HEK293 (cell line): ENCODE data around the gene DACT1.

Experiments used
- KLF16 ChIP-seq: fragments of 450-650 bp; formaldehyde crosslinking; IDR thresholded peaks from 2 replicates; pipeline ENCODE4 v1.5.1; 2017; ENCODE audit warnings: missing biosample characterization, missing genetic modification characterization
- KLF7 ChIP-seq: fragments of 450-650 bp; formaldehyde crosslinking; IDR thresholded peaks from 2 replicates; pipeline ENCODE4 v1.5.1; 2016; ENCODE audit warnings: missing biosample characterization, missing genetic modification characterization, borderline replicate concordance
- KLF9 ChIP-seq: fragments of 450-650 bp; formaldehyde crosslinking; IDR thresholded peaks from 2 replicates; pipeline ENCODE4 v1.5.1; 2016; ENCODE audit warnings: missing biosample characterization, missing genetic modification characterization, low read depth
- MYNN ChIP-seq: fragments of 450-650 bp; formaldehyde crosslinking; IDR thresholded peaks from 2 replicates; pipeline ENCODE4 v1.5.1; 2016; ENCODE audit warnings: missing biosample characterization, missing genetic modification characterization, borderline replicate concordance
- MZF1 ChIP-seq: fragments of 450-650 bp; formaldehyde crosslinking; IDR thresholded peaks from 2 replicates; pipeline ENCODE4 v1.5.1; 2017; ENCODE audit warnings: missing biosample characterization, missing genetic modification characterization, borderline replicate concordance
- PRDM1 ChIP-seq: fragments of 450-650 bp; formaldehyde crosslinking; IDR thresholded peaks from 2 replicates; pipeline ENCODE4; 2016; ENCODE audit warnings: missing biosample characterization, missing genetic modification characterization
- WT1 ChIP-seq: fragments of 450-650 bp; formaldehyde crosslinking; IDR thresholded peaks from 2 replicates; pipeline ENCODE4 v1.5.1; 2016; ENCODE audit warnings: missing biosample characterization, missing genetic modification characterization
- ZBTB17 ChIP-seq: fragments of 450-650 bp; formaldehyde crosslinking; IDR thresholded peaks from 2 replicates; pipeline ENCODE4 v1.5.1; 2016; ENCODE audit warnings: missing biosample characterization, missing genetic modification characterization
- ZBTB48 ChIP-seq: fragments of 450-650 bp; formaldehyde crosslinking; IDR thresholded peaks from 2 replicates; pipeline ENCODE4 v1.5.1; 2016; ENCODE audit warnings: missing biosample characterization, missing genetic modification characterization
- ZEB2 ChIP-seq: fragments of 450-650 bp; formaldehyde crosslinking; IDR thresholded peaks from 2 replicates; pipeline ENCODE4 v1.5.1; 2016; ENCODE audit warnings: missing biosample characterization, missing genetic modification characterization
- ZFP69B ChIP-seq: fragments of 450-650 bp; formaldehyde crosslinking; IDR thresholded peaks from 2 replicates; pipeline ENCODE4 v1.5.1; 2016; ENCODE audit warnings: missing biosample characterization, missing genetic modification characterization
- ZIC2 ChIP-seq: fragments of 450-650 bp; formaldehyde crosslinking; IDR thresholded peaks from 2 replicates; pipeline ENCODE4 v1.5.1; 2016; ENCODE audit warnings: missing biosample characterization, missing genetic modification characterization
- ZNF133 ChIP-seq: fragments of 450-650 bp; formaldehyde crosslinking; IDR thresholded peaks from 2 replicates; pipeline ENCODE4 v1.5.1; 2016; ENCODE audit warnings: missing biosample characterization, missing genetic modification characterization
- ZNF138 ChIP-seq: fragments of 450-650 bp; formaldehyde crosslinking; IDR thresholded peaks from 2 replicates; pipeline ENCODE4 v1.5.1; 2016; ENCODE audit warnings: missing biosample characterization, missing genetic modification characterization, borderline replicate concordance
- ZNF16 ChIP-seq: fragments of 450-650 bp; formaldehyde crosslinking; IDR thresholded peaks from 2 replicates; pipeline ENCODE4 v1.5.1; 2016; ENCODE audit warnings: low read depth, missing biosample characterization, missing genetic modification characterization
- ZNF174 ChIP-seq: fragments of 450-650 bp; formaldehyde crosslinking; IDR thresholded peaks from 2 replicates; pipeline ENCODE4 v1.5.0; 2017; ENCODE audit warnings: missing biosample characterization, mild to moderate bottlenecking, missing genetic modification characterization
- ZNF184 ChIP-seq: fragments of 450-650 bp; IDR thresholded peaks from 2 replicates; pipeline ENCODE4 v1.5.1; 2018; ENCODE audit warnings: missing biosample characterization, mild to moderate bottlenecking, missing genetic modification characterization
- ZNF2 ChIP-seq: fragments of 450-650 bp; formaldehyde crosslinking; IDR thresholded peaks from 2 replicates; pipeline ENCODE4 v1.5.1; 2016; ENCODE audit warnings: missing biosample characterization, missing genetic modification characterization
- ZNF311 ChIP-seq: fragments of 450-650 bp; formaldehyde crosslinking; IDR thresholded peaks from 2 replicates; pipeline ENCODE4 v1.5.1; 2017; ENCODE audit warnings: missing biosample characterization, missing genetic modification characterization, borderline replicate concordance
- ZNF324 ChIP-seq: fragments of 450-650 bp; formaldehyde crosslinking; IDR thresholded peaks from 2 replicates; pipeline ENCODE4 v1.5.1; 2016; ENCODE audit warnings: missing biosample characterization, missing genetic modification characterization
- ZNF341 ChIP-seq: fragments of 450-650 bp; formaldehyde crosslinking; IDR thresholded peaks from 2 replicates; pipeline ENCODE4; 2016; ENCODE audit warnings: low read depth, missing biosample characterization, missing genetic modification characterization
- ZNF48 ChIP-seq: fragments of 450-650 bp; formaldehyde crosslinking; IDR thresholded peaks from 2 replicates; pipeline ENCODE4 v1.5.1; 2016; ENCODE audit warnings: missing biosample characterization, missing genetic modification characterization
- ZNF501 ChIP-seq: fragments of 450-650 bp; formaldehyde crosslinking; IDR thresholded peaks from 2 replicates; pipeline ENCODE4 v1.5.1; 2016; ENCODE audit warnings: missing biosample characterization, missing genetic modification characterization
- ZNF561 ChIP-seq: fragments of 450-650 bp; IDR thresholded peaks from 2 replicates; pipeline ENCODE4 v1.5.1; 2018; ENCODE audit warnings: missing biosample characterization, missing genetic modification characterization, borderline replicate concordance
- ZNF600 ChIP-seq: fragments of 450-650 bp; formaldehyde crosslinking; IDR thresholded peaks from 2 replicates; pipeline ENCODE4 v1.5.1; 2016; ENCODE audit warnings: missing biosample characterization, missing genetic modification characterization
- ZNF610 ChIP-seq: fragments of 450-650 bp; formaldehyde crosslinking; IDR thresholded peaks from 2 replicates; pipeline ENCODE4 v1.5.1; 2016; ENCODE audit warnings: missing biosample characterization, missing genetic modification characterization, borderline replicate concordance
- ZNF658 ChIP-seq: fragments of 450-650 bp; formaldehyde crosslinking; IDR thresholded peaks from 2 replicates; pipeline ENCODE4; 2016; ENCODE audit warnings: missing biosample characterization, missing genetic modification characterization
- ZNF677 ChIP-seq: fragments of 450-650 bp; IDR thresholded peaks from 2 replicates; pipeline ENCODE4 v1.5.0; 2018; ENCODE audit warnings: missing biosample characterization, mild to moderate bottlenecking, missing genetic modification characterization, moderate library complexity
- ZNF701 ChIP-seq: fragments of 450-650 bp; formaldehyde crosslinking; IDR thresholded peaks from 2 replicates; pipeline ENCODE4 v1.5.1; 2016; ENCODE audit warnings: missing biosample characterization, missing genetic modification characterization
- ZNF768 ChIP-seq: fragments of 450-650 bp; formaldehyde crosslinking; IDR thresholded peaks from 2 replicates; pipeline ENCODE4 v1.5.1; 2018; ENCODE audit warnings: missing biosample characterization, mild to moderate bottlenecking, missing genetic modification characterization
- ZNF785 ChIP-seq: fragments of 450-650 bp; formaldehyde crosslinking; IDR thresholded peaks from 2 replicates; pipeline ENCODE4 v1.5.1; 2016; ENCODE audit warnings: missing biosample characterization, missing genetic modification characterization
- ZNF837 ChIP-seq: fragments of 450-650 bp; formaldehyde crosslinking; IDR thresholded peaks from 2 replicates; pipeline ENCODE4 v1.5.1; 2016; ENCODE audit warnings: missing biosample characterization, missing genetic modification characterization
- ZSCAN16 ChIP-seq: fragments of 450-650 bp; formaldehyde crosslinking; IDR thresholded peaks from 2 replicates; pipeline ENCODE4 v1.5.1; 2016; ENCODE audit warnings: missing biosample characterization, missing genetic modification characterization
- ZSCAN23 ChIP-seq: fragments of 450-650 bp; formaldehyde crosslinking; IDR thresholded peaks from 2 replicates; pipeline ENCODE4 v1.5.1; 2016; ENCODE audit warnings: missing biosample characterization, missing genetic modification characterization
- TF ChIP-seq, protein P1 (sequence below): fragments of 450-650 bp; formaldehyde crosslinking; IDR thresholded peaks from 2 replicates; pipeline ENCODE4 v1.5.1; 2016; ENCODE audit warnings: missing biosample characterization, missing genetic modification characterization
- TF ChIP-seq, protein P2 (sequence below): fragments of 450-650 bp; formaldehyde crosslinking; IDR thresholded peaks from 2 replicates; pipeline ENCODE4 v1.5.1; 2016; ENCODE audit warnings: missing biosample characterization, missing genetic modification characterization
- TF ChIP-seq, protein P3 (sequence below): fragments of 450-650 bp; formaldehyde crosslinking; optimal IDR thresholded peaks from 2 replicates; pipeline ENCODE3; 2016; ENCODE audit warnings: missing biosample characterization, mild to moderate bottlenecking, missing genetic modification characterization
- TF ChIP-seq, protein P4 (sequence below): fragments of 450-650 bp; formaldehyde crosslinking; IDR thresholded peaks from 2 replicates; pipeline ENCODE4 v1.5.1; 2016; ENCODE audit warnings: missing biosample characterization, missing genetic modification characterization

DACT1 gene

DNA sequence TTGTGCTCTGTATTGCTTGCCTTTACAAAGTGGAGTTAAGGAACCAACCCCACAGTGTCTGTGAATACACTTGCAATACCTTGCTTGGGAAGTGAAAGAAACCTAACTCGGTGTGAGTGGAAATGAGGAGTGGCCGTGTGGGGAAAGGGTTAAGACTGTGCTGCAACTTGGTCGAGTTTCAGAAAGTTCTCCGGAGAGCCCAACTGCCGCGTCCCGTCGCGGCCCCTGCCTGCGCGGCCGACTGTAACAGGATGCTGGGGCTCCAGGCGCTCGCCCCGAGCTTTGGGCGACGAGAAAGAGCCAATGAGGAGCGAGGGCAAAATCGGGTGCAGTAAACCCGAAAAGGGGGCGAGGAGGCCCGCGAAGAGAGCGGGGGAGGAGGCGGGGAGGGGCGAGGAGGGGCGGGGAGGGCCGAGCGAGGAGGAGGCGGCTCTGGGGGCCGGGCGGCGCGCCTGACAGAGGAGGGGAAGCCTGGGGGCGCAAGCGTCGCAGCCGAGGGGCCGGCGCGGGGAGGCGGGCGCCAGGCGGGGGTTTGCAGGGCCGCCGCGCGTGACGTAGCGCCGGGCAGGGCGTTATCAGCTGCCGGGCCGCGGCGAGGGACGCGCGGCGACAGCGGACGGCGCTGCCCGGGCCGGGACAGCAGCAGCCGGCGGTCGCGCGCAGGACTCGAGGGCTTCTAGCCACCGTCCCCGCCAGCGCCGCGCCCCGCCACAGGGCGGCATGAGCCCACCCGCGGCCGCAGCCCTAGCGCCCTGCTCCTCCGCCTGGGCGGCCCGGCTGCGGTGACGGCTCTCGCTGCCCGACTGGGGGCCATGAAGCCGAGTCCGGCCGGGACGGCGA is at the start of gene DACT1 (continued):
- TF ChIP-seq ZNF138 (tag by site-specific recombination) (no peak), ZEB2 (tag by site-specific recombination) (peak; percentile 83; the same call in 1 of the 2 replicates), ZNF16 (tag by site-specific recombination) (no peak), MYNN (tag by site-specific recombination) (no peak), WT1 (no peak), ZFP69B (tag by site-specific recombination) (peak; percentile 75), ZNF561 (no peak), ZNF2 (0 out of 2 replicates have a peak, but pooled peaks have one; percentile 60), ZNF701 (tag by site-specific recombination) (no peak), ZNF48 (tag by site-specific recombination) (no peak), ZNF341 (no peak; the same call in 1 of the 2 replicates), ZSCAN16 (tag by site-specific recombination) (no peak), ZNF501 (peak; percentile 76; the same call in 1 of the 2 replicates), ZNF837 (tag by site-specific recombination) (no peak), ZNF311 (no peak), ZNF610 (tag by site-specific recombination) (peak; percentile 42; the same call in 1 of the 2 replicates), KLF9 (tag by site-specific recombination) (peak; percentile 52; the same call in 1 of the 2 replicates), ZSCAN23 (no peak), ZBTB48 (tag by site-specific recombination) (0 out of 2 replicates have a peak, but pooled peaks have one; percentile 24), KLF16 (tag by site-specific recombination) (peak; percentile 52; the same call in 1 of the 2 replicates), ZNF324 (tag by site-specific recombination) (peak; percentile 57; the same call in 1 of the 2 replicates), ZNF768 (tag by site-specific recombination) (no peak), ZNF174 (tag by site-specific recombination) (no peak), ZNF133 (tag by site-specific recombination) (no peak), ZNF184 (tag by site-specific recombination) (no peak), ZIC2 (peak; percentile 46), ZNF658 (tag by site-specific recombination) (no peak), ZNF677 (tag by site-specific recombination) (no peak), PRDM1 (tag by site-specific recombination) (peak; percentile 75), ZNF785 (no peak), KLF7 (tag by site-specific recombination) (no peak), MZF1 (tag by site-specific recombination) (peak; percentile 35; the same call in 1 of the 2 replicates), ZBTB17 (tag by site-specific recombination) (peak; percentile 79), ZNF600 (tag by site-specific recombination) (peak; percentile 73)
- TF ChIP-seq, protein P1, sequence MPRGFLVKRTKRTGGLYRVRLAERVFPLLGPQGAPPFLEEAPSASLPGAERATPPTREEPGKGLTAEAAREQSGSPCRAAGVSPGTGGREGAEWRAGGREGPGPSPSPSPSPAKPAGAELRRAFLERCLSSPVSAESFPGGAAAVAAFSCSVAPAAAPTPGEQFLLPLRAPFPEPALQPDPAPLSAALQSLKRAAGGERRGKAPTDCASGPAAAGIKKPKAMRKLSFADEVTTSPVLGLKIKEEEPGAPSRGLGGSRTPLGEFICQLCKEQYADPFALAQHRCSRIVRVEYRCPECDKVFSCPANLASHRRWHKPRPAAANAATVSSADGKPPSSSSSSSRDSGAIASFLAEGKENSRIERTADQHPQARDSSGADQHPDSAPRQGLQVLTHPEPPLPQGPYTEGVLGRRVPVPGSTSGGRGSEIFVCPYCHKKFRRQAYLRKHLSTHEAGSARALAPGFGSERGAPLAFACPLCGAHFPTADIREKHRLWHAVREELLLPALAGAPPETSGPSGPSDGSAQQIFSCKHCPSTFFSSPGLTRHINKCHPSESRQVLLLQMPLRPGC (tag by site-specific recombination) = 0 out of 2 replicates have a peak, but pooled peaks have one; percentile 17
- TF ChIP-seq, protein P2, sequence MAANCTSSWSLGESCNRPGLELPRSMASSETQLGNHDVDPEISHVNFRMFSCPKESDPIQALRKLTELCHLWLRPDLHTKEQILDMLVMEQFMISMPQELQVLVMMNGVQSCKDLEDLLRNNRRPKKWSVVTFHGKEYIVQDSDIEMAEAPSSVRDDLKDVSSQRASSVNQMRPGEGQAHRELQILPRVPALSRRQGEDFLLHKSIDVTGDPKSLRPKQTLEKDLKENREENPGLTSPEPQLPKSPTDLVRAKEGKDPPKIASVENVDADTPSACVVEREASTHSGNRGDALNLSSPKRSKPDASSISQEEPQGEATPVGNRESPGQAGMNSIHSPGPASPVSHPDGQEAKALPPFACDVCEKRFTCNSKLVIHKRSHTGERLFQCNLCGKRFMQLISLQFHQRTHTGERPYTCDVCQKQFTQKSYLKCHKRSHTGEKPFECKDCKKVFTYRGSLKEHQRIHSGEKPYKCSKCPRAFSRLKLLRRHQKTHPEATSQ (tag by site-specific recombination) = no peak
- TF ChIP-seq, protein P3, sequence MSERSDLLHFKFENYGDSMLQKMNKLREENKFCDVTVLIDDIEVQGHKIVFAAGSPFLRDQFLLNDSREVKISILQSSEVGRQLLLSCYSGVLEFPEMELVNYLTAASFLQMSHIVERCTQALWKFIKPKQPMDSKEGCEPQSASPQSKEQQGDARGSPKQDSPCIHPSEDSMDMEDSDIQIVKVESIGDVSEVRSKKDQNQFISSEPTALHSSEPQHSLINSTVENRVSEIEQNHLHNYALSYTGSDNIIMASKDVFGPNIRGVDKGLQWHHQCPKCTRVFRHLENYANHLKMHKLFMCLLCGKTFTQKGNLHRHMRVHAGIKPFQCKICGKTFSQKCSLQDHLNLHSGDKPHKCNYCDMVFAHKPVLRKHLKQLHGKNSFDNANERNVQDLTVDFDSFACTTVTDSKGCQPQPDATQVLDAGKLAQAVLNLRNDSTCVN (tag by site-specific recombination) = peak; percentile 64
- TF ChIP-seq, protein P4, sequence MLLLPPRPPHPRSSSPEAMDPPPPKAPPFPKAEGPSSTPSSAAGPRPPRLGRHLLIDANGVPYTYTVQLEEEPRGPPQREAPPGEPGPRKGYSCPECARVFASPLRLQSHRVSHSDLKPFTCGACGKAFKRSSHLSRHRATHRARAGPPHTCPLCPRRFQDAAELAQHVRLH = peak; percentile 70; the same call in 1 of the 2 replicates
